Activated naive CD4-positive, alpha-beta T cell treated with anti-CD3 and anti-CD28 coated beads, Interleukin-2, amount 50 U/mL, for 72 hours (primary cell): Measurements from ENCODE around the gene TRMT1. TPM values are rescaled to one million over a fixed set of nuclear protein-coding genes. Genes with fewer than 3 reads are reported as not detected.
A peak's percentile ranks its signal among the peaks of the same experiment; 100 is the strongest.

Experiments used
- ATAC-seq, 2 donors: fragments of 150-1000 bp; cut with Tn5 transposase; 2 replicates each; pipeline ENCODE4 v1.10.0; 2021; ENCODE audit warnings: mild to moderate bottlenecking in 2 of 2, moderate library complexity in 2 of 2
- DNase-seq, 2 donors: peaks; one replicate each; pipeline ENCODE4 v3.0.0; 2021 to 2022; ENCODE audit warnings: low spot score in 2 of 2
- H3K27ac Mint-ChIP-seq, 2 donors: one replicate each; pipeline ENCODE4 v1.8.0; 2022; ENCODE audit warnings: mild to moderate bottlenecking in 2 of 2, mixed read lengths in 2 of 2
- H3K36me3 Mint-ChIP-seq, 2 donors: one replicate each; pipeline ENCODE4 v1.8.0; 2022; ENCODE audit warnings: mixed read lengths in 2 of 2
- H3K9me3 Mint-ChIP-seq, 2 donors: one replicate each; pipeline ENCODE4 v1.8.0; 2022; ENCODE audit warnings: mixed read lengths in 2 of 2
- total RNA-seq, 2 donors: library from RNA; stranded (reverse); gene quantifications; one replicate each; pipeline ENCODE4 v1.2.3, GENCODE V29; 2022

TRMT1 gene
- total RNA-seq, 2 donors from 2014 or later: 65.5 to 82.4 TPM

DNA sequence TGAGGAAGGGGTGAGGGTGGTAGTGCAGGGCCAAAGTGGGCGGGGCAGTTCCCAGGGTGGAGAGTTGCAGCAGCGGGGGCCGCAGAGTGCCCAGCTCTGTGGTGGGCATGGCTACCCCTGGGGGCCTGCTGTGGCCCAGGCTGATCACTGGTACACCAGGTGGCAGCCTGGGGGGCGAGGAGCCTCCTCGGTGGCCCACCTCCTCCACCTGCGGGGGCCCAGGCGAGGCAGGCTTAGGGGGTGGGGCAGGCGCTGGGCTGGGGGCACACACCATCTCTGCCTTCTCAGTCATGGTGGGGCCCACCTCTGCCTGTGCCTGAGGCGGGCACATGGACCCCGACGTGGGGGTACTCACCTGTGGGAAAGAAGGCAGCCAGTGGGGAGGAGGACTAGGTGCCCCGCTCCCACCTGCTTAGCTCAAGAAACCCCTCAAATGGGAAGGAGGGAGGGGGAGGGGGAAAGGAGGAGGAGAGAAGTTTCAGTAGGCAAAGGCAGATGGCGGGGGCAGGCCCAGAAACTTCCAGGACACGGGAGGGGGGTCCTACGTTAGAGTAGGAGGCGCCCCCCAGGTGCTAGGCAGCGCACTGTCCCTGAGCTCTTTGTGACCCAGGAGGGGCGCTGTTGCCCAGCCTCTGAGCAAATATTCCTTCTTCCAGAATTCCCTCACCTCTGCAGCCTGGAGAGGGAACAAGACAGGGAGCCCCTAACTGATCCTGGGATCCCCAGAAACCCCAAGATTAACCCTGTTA lies 15.5 kb downstream of the TRMT1 start:
- Mint-ChIP-seq H3K27ac (no peak overlapping the region), H3K36me3 (no peaks in the 10 kb centered on the region), H3K9me3 (no peaks in the 10 kb centered on the region)
- no peak for ATAC-seq
- no peak for DNase-seq

GRCh38 chr19:13100031-13100588 lies 16.4 kb downstream of the TRMT1 start:
- no peaks in the 10 kb centered on the region for H3K9me3 Mint-ChIP-seq
- ATAC-seq (peak; percentile 83 to 89), DNase-seq (peak; percentile 77 to 91)
- peak overlapping the region; percentile 86 to 93 for H3K27ac Mint-ChIP-seq
- H3K36me3 Mint-ChIP-seq: no peaks in the 10 kb centered on the region

DNA sequence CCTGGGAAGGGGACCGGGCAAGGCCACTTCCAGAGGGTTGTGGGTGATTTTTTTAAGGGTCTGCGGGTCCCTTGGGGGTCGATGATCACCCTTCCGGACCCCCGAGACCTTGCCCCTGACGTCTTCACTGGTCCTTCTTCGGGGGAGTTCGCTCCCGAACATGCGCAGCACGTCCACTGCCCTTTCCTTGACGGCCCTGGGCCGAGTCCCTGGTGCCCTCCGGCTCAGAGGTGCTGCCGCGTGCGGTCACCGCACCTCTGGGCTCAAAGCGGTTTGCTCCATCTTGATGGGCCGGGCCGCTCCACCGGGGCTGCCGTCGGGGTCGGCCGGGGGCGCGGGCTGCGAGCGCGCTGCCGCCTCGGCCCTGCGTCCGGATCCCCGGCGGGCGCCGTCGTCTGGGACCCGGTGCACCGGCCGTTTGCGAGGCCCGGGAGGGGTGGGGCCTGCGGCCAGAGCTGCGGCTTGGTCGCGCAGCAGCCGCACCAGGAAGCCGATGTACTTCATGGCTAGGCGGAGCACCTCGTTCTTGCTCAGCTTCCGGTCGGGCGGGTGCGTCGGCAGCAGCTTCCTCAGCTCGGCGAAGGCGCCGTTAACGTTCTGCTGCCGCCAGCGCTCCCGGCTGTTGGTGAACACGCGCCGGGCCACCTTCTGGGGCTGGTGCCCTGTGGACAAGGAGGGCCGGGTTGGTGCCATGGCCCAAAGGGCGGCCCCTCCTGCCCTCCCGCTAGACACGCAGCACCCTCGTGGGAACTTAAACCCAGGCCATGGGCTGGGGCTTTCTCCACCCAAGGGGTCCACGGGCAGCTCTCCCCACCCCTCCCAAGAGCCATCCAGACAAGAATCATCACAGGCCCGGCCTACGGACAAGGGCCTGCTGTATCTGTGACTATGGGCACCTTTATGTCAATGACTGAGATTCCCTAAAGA lies 17.2 kb downstream of the TRMT1 start:
- peak overlapping the region; percentile 86 to 93 for H3K27ac Mint-ChIP-seq
- H3K36me3 Mint-ChIP-seq: no peaks in the 10 kb centered on the region
- DNase-seq: peak; percentile 71 to 87
- no peaks in the 10 kb centered on the region for H3K9me3 Mint-ChIP-seq
- peak; percentile 59 to 64 for ATAC-seq

- no peak for ATAC-seq
- Mint-ChIP-seq H3K9me3 (no peaks in the 10 kb centered on the region), H3K27ac (no peak overlapping the region), H3K36me3 (no peaks in the 10 kb centered on the region)
- peak in 1 of 2 donors; percentile 28 for DNase-seq
These were observed 18.1 kb downstream of the TRMT1 start for GRCh38 chr19:13098277-13099072.

GRCh38 chr19:13097463-13098258 lies 18.9 kb downstream of the TRMT1 start:
- no peaks in the 10 kb centered on the region for H3K36me3 Mint-ChIP-seq
- ATAC-seq (no peak), DNase-seq (no peak)
- H3K9me3 Mint-ChIP-seq: no peaks in the 10 kb centered on the region
- no peak overlapping the region for H3K27ac Mint-ChIP-seq

GRCh38 chr19:13097033-13097462 lies 19.5 kb downstream of the TRMT1 start:
- Mint-ChIP-seq H3K27ac (no peak overlapping the region), H3K36me3 (no peaks in the 10 kb centered on the region), H3K9me3 (no peaks in the 10 kb centered on the region)
- DNase-seq (no peak), ATAC-seq (no peak)

DNA sequence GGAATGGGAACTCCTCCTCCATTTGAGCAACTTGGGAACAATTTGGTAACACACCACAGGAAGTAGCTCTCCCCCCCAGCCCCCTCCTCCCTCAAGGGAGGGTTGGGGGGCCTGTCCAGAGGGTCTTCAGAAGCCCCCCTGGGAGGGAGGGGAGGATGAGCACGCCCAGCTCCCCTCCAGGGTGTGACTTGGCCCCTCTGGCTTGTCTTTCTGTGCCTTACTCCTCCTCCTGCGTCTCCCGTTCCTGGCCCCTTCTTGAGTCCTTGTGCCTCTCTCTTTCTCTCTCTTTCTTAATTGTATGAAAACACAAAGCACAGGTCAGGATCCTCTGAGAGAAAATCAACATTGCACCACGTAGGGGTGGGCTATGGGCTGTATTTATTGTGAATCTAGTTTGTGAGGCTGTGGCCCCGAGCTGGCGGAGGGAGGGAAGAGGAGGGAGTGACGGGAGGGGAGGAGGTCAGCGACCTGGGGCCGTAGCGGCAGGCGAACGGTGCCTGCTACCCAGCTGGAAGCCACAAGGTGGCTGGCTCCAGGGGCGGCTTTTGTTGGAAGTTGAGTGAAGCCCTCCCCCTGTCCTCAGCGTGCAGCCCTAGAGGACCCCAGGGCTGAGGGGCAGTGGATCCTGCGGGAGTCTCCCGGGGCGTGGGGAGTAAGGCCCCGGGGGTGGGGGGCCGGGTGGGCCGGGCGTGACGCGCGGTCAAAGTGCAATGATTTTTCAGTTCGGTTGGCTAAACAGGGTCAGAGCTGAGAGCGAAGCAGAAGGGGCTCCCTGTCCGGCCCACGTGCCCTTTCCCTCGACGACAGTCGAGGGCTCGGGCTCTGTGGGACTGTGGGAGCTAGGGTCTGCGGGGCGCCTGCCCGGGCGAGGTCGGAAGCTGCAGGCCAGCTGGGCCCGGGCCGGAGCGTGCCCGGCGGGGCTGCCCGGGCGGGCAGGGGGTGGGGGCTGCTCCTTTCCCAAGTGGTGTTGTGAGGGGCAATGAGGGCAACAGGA lies 20.3 kb downstream of the TRMT1 start:
- peak in 1 of 2 donors; percentile 32 for DNase-seq
- Mint-ChIP-seq H3K36me3 (no peaks in the 10 kb centered on the region), H3K27ac (no peak overlapping the region), H3K9me3 (no peaks in the 10 kb centered on the region)
- ATAC-seq: no peak

- no peak overlapping the region for H3K27ac Mint-ChIP-seq
- DNase-seq: no peak
- ATAC-seq: no peak
- no peaks in the 10 kb centered on the region for H3K36me3 Mint-ChIP-seq
- no peaks in the 10 kb centered on the region for H3K9me3 Mint-ChIP-seq
These were observed 21.2 kb downstream of the TRMT1 start for GRCh38 chr19:13095393-13095784.

DNA sequence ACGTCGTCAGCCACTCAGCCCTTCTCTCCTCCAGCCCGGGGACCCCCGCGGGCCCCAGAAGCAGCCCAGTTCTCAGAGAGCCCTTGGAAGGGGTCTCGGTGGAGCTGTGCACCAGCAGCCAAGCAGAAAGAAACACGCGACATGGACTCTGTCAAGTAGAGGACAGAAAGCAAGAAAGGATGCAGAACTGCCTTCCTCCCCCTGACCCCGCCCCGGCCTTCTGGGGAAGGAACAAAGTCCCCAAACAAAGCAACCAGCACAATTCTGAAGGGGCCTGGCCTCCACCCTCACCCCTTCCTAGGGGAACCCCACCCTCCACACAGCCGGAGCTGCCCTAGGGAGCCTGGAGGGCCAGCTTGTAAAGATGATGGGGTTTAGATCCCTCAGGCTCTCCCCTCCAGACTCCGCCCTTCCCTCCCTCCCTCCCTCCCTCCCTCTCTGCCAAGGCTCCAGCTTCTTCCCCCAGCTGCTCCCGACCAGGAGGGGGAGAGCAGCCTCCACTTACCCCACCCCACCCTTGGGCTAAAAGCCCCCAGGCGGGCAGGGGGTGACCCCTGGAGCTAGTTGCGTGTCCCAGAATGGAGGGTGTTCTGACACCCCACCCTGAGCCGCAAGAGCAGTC lies 21.7 kb downstream of the TRMT1 start:
- H3K9me3 Mint-ChIP-seq: no peaks in the 10 kb centered on the region
- no peaks in the 10 kb centered on the region for H3K36me3 Mint-ChIP-seq
- DNase-seq (no peak), ATAC-seq (no peak)
- H3K27ac Mint-ChIP-seq: no peak overlapping the region

- ATAC-seq (no peak), DNase-seq (no peak)
- no peaks in the 10 kb centered on the region for H3K36me3 Mint-ChIP-seq
- H3K27ac Mint-ChIP-seq: no peak overlapping the region
- no peaks in the 10 kb centered on the region for H3K9me3 Mint-ChIP-seq
These were observed 22.4 kb downstream of the TRMT1 start for GRCh38 chr19:13094106-13094504.

DNA sequence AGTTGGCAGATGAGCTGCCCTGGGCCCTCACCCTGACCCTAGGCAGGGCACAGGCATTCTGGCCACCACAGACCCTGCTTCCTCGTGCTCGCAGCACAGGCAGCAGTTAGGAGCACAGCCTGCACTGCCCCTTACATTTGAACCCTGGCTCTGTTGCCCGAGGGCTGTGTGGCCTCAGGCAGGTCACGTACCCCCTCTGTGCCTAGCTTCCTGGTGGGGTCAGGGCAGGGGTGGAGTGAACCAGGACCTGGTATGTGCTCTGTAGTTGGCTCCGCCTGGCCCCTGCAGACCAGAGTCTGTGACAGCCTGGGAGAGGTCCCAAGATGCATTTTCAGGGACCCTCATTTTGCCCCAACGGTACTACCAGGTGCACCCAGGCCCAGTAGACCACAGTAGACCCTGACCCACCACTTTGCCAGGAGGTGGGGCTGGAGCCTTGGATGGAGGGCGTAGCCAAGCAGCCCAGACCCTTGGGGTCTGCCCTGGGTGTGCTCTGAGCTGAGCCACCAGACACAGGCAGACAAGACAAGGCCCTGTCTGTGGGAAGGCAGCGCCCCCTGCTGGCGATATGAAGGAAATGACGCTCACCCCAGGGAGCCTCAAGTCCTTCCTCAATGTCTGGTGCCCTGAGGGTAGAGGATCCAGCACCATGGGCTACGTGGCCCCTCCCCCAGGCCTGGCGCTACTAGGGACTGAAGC lies 23.0 kb downstream of the TRMT1 start:
- no peak overlapping the region for H3K27ac Mint-ChIP-seq
- no peaks in the 10 kb centered on the region for H3K36me3 Mint-ChIP-seq
- DNase-seq (peak; percentile 75 to 83), ATAC-seq (peak; percentile 85 to 88)
- no peaks in the 10 kb centered on the region for H3K9me3 Mint-ChIP-seq

DNA sequence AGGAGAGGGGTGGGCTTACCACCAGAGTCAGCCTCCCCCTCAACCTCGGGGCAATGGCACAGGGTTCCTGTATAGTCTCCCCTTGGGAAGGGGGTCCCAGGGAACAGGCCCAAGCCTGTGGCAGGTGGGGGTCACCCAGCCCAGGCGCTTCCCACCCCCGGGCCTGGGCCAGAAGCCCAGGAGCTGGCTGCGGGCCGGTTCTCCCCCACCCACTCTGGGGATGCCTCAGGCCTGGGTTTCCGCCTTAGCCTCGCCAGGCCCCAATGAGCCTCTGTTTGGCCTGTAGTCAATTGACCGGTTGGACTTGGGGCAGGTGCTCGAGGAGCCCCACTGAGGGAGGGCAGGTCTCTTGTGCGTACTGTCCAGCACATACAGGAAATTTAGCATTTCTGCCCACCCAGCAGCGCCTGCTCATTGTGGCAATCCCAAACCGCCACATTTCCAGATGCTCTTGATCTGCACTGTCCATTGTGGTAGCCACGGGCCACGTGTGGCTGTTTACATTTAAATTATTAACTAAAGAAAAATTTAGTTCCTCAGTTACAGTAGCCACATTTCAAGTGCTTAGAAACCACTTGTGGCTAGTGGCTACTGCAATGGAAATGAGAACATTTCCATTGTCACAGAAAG lies 23.8 kb downstream of the TRMT1 start:
- no peaks in the 10 kb centered on the region for H3K36me3 Mint-ChIP-seq
- H3K9me3 Mint-ChIP-seq: no peaks in the 10 kb centered on the region
- DNase-seq (no peak), ATAC-seq (no peak)
- H3K27ac Mint-ChIP-seq: no peak overlapping the region

GRCh38 chr19:13092158-13092543 lies 24.4 kb downstream of the TRMT1 start:
- DNase-seq (no peak), ATAC-seq (no peak)
- Mint-ChIP-seq H3K36me3 (no peaks in the 10 kb centered on the region), H3K9me3 (no peaks in the 10 kb centered on the region), H3K27ac (no peak overlapping the region)
